ENCODE data around the gene ZNF335. TPM values are rescaled to one million over a fixed set of nuclear protein-coding genes. Genes with fewer than 3 reads are reported as not detected.

The ZNF335 gene
- total and polyA plus RNA-seq, 7 experiments from 2014 or later = 7.1 to 95.2 (median 49.7) TPM

- peaks cover 24 to 26% of the 10 kb centered on the region in 2 donors for H3K4me1 ChIP-seq (ENCODE audit: control insufficient read depth in 2 of 2, insufficient read depth in 2 of 2, low read length in 2 of 2)
- DNase-seq (peak in 8 of 9 donors; percentile 16 to 52 (median 42)), ATAC-seq (no peak)
- intact Hi-C loops (cut with micrococcal nuclease) = loop anchor here (1.0 to 5.0 kb wide), 6 partner anchors 36 to 609 kb away; partner anchors contain the start of genes CTSA (in 1 of the 2), DNTTIP1 (in 1 of the 2), ELMO2 (in 1 of the 2) and MMP9 (in 1 of the 2)
- peak overlapping the region; percentile 99 to 100 (median 100) for H3K27ac Mint-ChIP-seq
- H3K9me3 Mint-ChIP-seq = peaks cover 0 to 6% (median 0%) of the 10 kb centered on the region in 11 donors
- peaks cover 0 to 4% (median 0%) of the 10 kb centered on the region in 5 donors for H3K27me3 Mint-ChIP-seq
- H3K4me3 Mint-ChIP-seq = peak overlapping the region; percentile 80 to 100 (median 92)
- peaks cover 17 to 27% (median 24%) of the 10 kb centered on the region in 7 donors for H3K4me1 Mint-ChIP-seq
- H3K27ac ChIP-seq (ENCODE audit: low read depth, low read length) = peak overlapping the region; percentile 98
- ChIA-PET POLR2A (interaction anchor here (0.6 to 9.4 kb wide), 20 partner anchors 9 to 564 kb away, joined by 3 to 174 read pairs (median 5); partner anchors contain the start of genes ACOT8, CTSA, NEURL2 and PCIF1), CTCF (interaction anchor here (0.8 to 6.9 kb wide), 12 partner anchors 10 to 603 kb away, joined by 3 to 54 read pairs (median 4); partner anchors contain the start of gene PCIF1)
- H3K36me3 ChIP-seq (ENCODE audit: control insufficient read depth in 2 of 3, insufficient read depth in 3 of 3, low read length in 3 of 3) = peaks cover 14 to 42% (median 20%) of the 10 kb centered on the region in 3 experiments
- no peaks in the 10 kb centered on the region for H3K27me3 ChIP-seq (ENCODE audit: control insufficient read depth in 2 of 2, insufficient read depth in 2 of 2, low read length in 2 of 2)
- no peaks in the 10 kb centered on the region for H3K9me3 ChIP-seq (ENCODE audit: control insufficient read depth in 2 of 3, low read length in 3 of 3)
- H3K36me3 Mint-ChIP-seq = peaks cover 0 to 10% (median 6%) of the 10 kb centered on the region in 5 donors
- peak overlapping the region; percentile 74 for H3K4me3 ChIP-seq (ENCODE audit: low read length)
Observed at GRCh38 chr20:45970646-45971424, 1.2 kb downstream of the ZNF335 start.

GRCh38 chr20:45969712-45970634, 2.0 kb downstream of the ZNF335 start:
- H3K4me1 Mint-ChIP-seq = peaks cover 17 to 27% (median 24%) of the 10 kb centered on the region in 7 donors
- DNase-seq (peak in 4 of 9 donors; percentile 18 to 35 (median 23)), ATAC-seq (no peak)
- intact Hi-C loops (cut with micrococcal nuclease) = loop anchor here in 1 of 2 donors (5.0 kb wide), 3 partner anchors 37 to 608 kb away; partner anchors contain the start of genes DNTTIP1, MMP9, SYS1 and WFDC3
- H3K27me3 Mint-ChIP-seq = peaks cover 0 to 4% (median 0%) of the 10 kb centered on the region in 5 donors
- Histone ChIP-seq H3K9me3 (ENCODE audit: control insufficient read depth in 2 of 3, low read length in 3 of 3) (no peaks in the 10 kb centered on the region), H3K4me3 (ENCODE audit: low read length) (peak overlapping the region; percentile 74), H3K4me1 (ENCODE audit: control insufficient read depth in 2 of 2, insufficient read depth in 2 of 2, low read length in 2 of 2) (peaks cover 24 to 26% of the 10 kb centered on the region in 2 donors), H3K36me3 (ENCODE audit: control insufficient read depth in 2 of 3, insufficient read depth in 3 of 3, low read length in 3 of 3) (peaks cover 17 to 51% (median 20%) of the 10 kb centered on the region in 3 experiments), H3K27me3 (ENCODE audit: control insufficient read depth in 2 of 2, insufficient read depth in 2 of 2, low read length in 2 of 2) (no peaks in the 10 kb centered on the region), H3K27ac (ENCODE audit: low read depth, low read length) (peak overlapping the region; percentile 98)
- H3K27ac Mint-ChIP-seq = peak overlapping the region; percentile 99 to 100 (median 100)
- H3K9me3 Mint-ChIP-seq = peaks cover 0 to 6% (median 0%) of the 10 kb centered on the region in 11 donors
- peak overlapping the region; percentile 80 to 100 (median 92) for H3K4me3 Mint-ChIP-seq
- POLR2A ChIA-PET = interaction anchor here (0.6 to 9.4 kb wide), 15 partner anchors 9 to 394 kb away, joined by 3 to 174 read pairs (median 5); partner anchors contain the start of genes ACOT8, CTSA, NEURL2 and PCIF1
- peaks cover 0 to 12% (median 6%) of the 10 kb centered on the region in 5 donors for H3K36me3 Mint-ChIP-seq
- CTCF ChIA-PET = interaction anchor here (0.6 to 6.9 kb wide), 20 partner anchors 9 to 602 kb away, joined by 3 to 54 read pairs (median 4); partner anchors contain the start of genes PCIF1 and ZSWIM1

- intact Hi-C loops (cut with micrococcal nuclease) = no loop called here
Observed at GRCh38 chr20:45968801-45969711, 2.9 kb downstream of the ZNF335 start.

GRCh38 chr20:45968081-45968671, 3.8 kb downstream of the ZNF335 start:
- H3K36me3 Mint-ChIP-seq = peaks cover 0 to 15% (median 6%) of the 10 kb centered on the region in 5 donors

More at GRCh38 chr20:45968801-45969711, 2.9 kb downstream of the ZNF335 start:
- peaks cover 0 to 6% (median 0%) of the 10 kb centered on the region in 11 donors for H3K9me3 Mint-ChIP-seq
- peak overlapping the region; percentile 74 for H3K4me3 ChIP-seq (ENCODE audit: low read length)
- H3K9me3 ChIP-seq (ENCODE audit: control insufficient read depth in 2 of 3, low read length in 3 of 3) = no peaks in the 10 kb centered on the region
- peaks cover 17 to 58% (median 20%) of the 10 kb centered on the region in 3 experiments for H3K36me3 ChIP-seq (ENCODE audit: control insufficient read depth in 2 of 3, insufficient read depth in 3 of 3, low read length in 3 of 3)
- no peak overlapping the region for H3K27ac ChIP-seq (ENCODE audit: low read depth, low read length)
- H3K36me3 Mint-ChIP-seq = peaks cover 0 to 12% (median 6%) of the 10 kb centered on the region in 5 donors
- H3K27me3 ChIP-seq (ENCODE audit: control insufficient read depth in 2 of 2, insufficient read depth in 2 of 2, low read length in 2 of 2) = no peaks in the 10 kb centered on the region
- peaks cover 0 to 4% (median 0%) of the 10 kb centered on the region in 5 donors for H3K27me3 Mint-ChIP-seq
- H3K4me1 Mint-ChIP-seq = peaks cover 17 to 27% (median 24%) of the 10 kb centered on the region in 7 donors
- peak overlapping the region in 2 of 10 donors; percentile 80 to 91 for H3K4me3 Mint-ChIP-seq
- no peak for DNase-seq
- no peak for ATAC-seq
- peaks cover 24 to 26% of the 10 kb centered on the region in 2 donors for H3K4me1 ChIP-seq (ENCODE audit: control insufficient read depth in 2 of 2, insufficient read depth in 2 of 2, low read length in 2 of 2)
- ChIA-PET CTCF (interaction anchor here (0.6 to 6.9 kb wide), 16 partner anchors 8 to 1072 kb away, joined by 3 to 54 read pairs (median 3); partner anchors contain the start of genes PCIF1 and ZSWIM1), POLR2A (interaction anchor here (0.6 to 9.4 kb wide), 10 partner anchors 8 to 1322 kb away, joined by 3 to 174 read pairs (median 7); partner anchors contain the start of genes ACOT8, CTSA, NEURL2 and PCIF1)
- H3K27ac Mint-ChIP-seq = peak overlapping the region in 6 of 9 donors; percentile 33 to 100 (median 100)

More at GRCh38 chr20:45968081-45968671, 3.8 kb downstream of the ZNF335 start:
- peaks cover 17 to 27% (median 24%) of the 10 kb centered on the region in 7 donors for H3K4me1 Mint-ChIP-seq
- Histone ChIP-seq H3K36me3 (ENCODE audit: control insufficient read depth in 2 of 3, insufficient read depth in 3 of 3, low read length in 3 of 3) (peaks cover 17 to 67% (median 22%) of the 10 kb centered on the region in 3 experiments), H3K9me3 (ENCODE audit: control insufficient read depth in 2 of 3, low read length in 3 of 3) (no peaks in the 10 kb centered on the region), H3K27me3 (ENCODE audit: control insufficient read depth in 2 of 2, insufficient read depth in 2 of 2, low read length in 2 of 2) (no peaks in the 10 kb centered on the region), H3K4me3 (ENCODE audit: low read length) (no peak overlapping the region), H3K4me1 (ENCODE audit: control insufficient read depth in 2 of 2, insufficient read depth in 2 of 2, low read length in 2 of 2) (peaks cover 24 to 26% of the 10 kb centered on the region in 2 donors), H3K27ac (ENCODE audit: low read depth, low read length) (no peak overlapping the region)
- POLR2A ChIA-PET = interaction anchor here (1.1 to 9.4 kb wide), 4 partner anchors 13 to 42 kb away, joined by 3 to 174 read pairs (median 5); partner anchors contain the start of gene PCIF1
- H3K27me3 Mint-ChIP-seq = peaks cover 0 to 4% (median 0%) of the 10 kb centered on the region in 5 donors
- no peak for DNase-seq
- H3K4me3 Mint-ChIP-seq = no peak overlapping the region
- H3K27ac Mint-ChIP-seq = no peak overlapping the region
- H3K9me3 Mint-ChIP-seq = peaks cover 0 to 6% (median 0%) of the 10 kb centered on the region in 11 donors
- no peak for ATAC-seq
- CTCF ChIA-PET = interaction anchor here (0.9 to 6.9 kb wide), 4 partner anchors 9 to 31 kb away, joined by 3 to 54 read pairs (median 3); partner anchors contain the start of gene PCIF1
- intact Hi-C loops (cut with micrococcal nuclease) = no loop called here
